Measurements from ENCODE around the gene IMMP2L. TPM values are rescaled to one million over a fixed set of nuclear protein-coding genes. Genes with fewer than 3 reads are reported as not detected.

IMMP2L gene
- total RNA-seq, 3 donors from 2014 or later (not counting 1 experiment from before 2014, with no cell fraction given): 6.9 to 9.2 (median 8.7) TPM

DNA sequence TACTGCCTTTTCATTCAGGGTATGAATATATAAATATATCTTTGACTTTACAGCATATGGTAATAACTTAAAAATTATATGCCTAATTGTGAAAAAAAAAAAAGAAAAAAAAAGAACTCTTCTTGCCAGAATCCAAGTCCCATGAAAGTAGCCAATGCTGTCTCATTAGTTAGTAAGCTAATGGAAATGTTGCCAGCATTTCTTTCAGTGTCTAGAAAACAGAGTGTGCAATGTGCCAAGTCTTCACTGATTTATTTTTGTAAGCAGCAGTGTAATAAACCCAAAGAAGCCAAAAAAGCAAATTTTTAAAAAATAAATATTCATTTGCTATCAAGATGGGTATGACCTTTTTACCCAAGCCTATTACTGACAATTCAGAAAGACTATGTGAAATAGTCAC, 502.5 kb downstream of the IMMP2L start:
- no peak for ATAC-seq
- Mint-ChIP-seq H3K27me3 (ENCODE audit: low read depth in 2 of 2) (no peaks in the 10 kb centered on the region), H3K9me3 (peaks cover 6 to 16% of the 10 kb centered on the region in 2 donors), H3K27ac (no peak overlapping the region), H3K36me3 (no peaks in the 10 kb centered on the region), H3K4me1 (peaks cover 0 to 4% of the 10 kb centered on the region in 2 donors), H3K4me3 (no peak overlapping the region)
- Histone ChIP-seq H3K9me3 (ENCODE audit: control insufficient read depth, insufficient read depth, low read length) (peaks cover 12% of the 10 kb centered on the region), H3K4me1 (ENCODE audit: control insufficient read depth, insufficient read depth, low read length) (no peaks in the 10 kb centered on the region), H3K36me3 (ENCODE audit: control insufficient read depth, insufficient read depth, low read length) (no peaks in the 10 kb centered on the region), H3K4me3 (ENCODE audit: low read length) (no peak overlapping the region), H3K27me3 (ENCODE audit: control insufficient read depth, insufficient read depth, low read length) (no peaks in the 10 kb centered on the region), H3K27ac (ENCODE audit: low read length) (no peak overlapping the region)
- TF ChIP-seq, protein P1, sequence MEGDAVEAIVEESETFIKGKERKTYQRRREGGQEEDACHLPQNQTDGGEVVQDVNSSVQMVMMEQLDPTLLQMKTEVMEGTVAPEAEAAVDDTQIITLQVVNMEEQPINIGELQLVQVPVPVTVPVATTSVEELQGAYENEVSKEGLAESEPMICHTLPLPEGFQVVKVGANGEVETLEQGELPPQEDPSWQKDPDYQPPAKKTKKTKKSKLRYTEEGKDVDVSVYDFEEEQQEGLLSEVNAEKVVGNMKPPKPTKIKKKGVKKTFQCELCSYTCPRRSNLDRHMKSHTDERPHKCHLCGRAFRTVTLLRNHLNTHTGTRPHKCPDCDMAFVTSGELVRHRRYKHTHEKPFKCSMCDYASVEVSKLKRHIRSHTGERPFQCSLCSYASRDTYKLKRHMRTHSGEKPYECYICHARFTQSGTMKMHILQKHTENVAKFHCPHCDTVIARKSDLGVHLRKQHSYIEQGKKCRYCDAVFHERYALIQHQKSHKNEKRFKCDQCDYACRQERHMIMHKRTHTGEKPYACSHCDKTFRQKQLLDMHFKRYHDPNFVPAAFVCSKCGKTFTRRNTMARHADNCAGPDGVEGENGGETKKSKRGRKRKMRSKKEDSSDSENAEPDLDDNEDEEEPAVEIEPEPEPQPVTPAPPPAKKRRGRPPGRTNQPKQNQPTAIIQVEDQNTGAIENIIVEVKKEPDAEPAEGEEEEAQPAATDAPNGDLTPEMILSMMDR (IDR thresholded peaks at IDR 0.05): no peak
- intact Hi-C loops (cut with micrococcal nuclease): no loop called here
- DNase-seq: no peak

DNA sequence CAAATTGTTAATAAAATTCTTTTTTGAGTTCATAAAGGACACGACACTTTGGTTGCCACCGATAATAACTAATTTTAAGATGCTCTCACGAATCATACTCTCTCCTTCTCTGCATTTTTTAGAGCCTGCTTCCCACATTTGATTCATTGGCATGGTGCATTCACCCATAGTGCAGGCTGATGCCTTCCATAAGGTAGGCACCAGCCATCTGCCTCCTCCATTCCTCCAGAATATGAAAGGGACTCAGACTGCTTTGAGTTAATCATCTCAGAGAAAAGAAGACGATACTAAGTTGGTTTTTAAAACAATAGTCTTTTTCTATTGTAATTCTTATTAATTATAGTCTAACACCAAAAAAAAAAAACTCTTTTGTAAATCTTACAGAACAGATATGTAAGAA, 505.2 kb downstream of the IMMP2L start:
- 93% methylated on average over 3 of the region's 4 CpGs for WGBS (ENCODE audit: insufficient coverage)
- no peak overlapping the region for H3K27ac ChIP-seq (ENCODE audit: low read length)
- DNase-seq (no peak), ATAC-seq (no peak)
- H3K4me3 ChIP-seq (ENCODE audit: low read length): no peak overlapping the region
- no peaks in the 10 kb centered on the region for H3K36me3 ChIP-seq (ENCODE audit: control insufficient read depth, insufficient read depth, low read length)
- no peaks in the 10 kb centered on the region for H3K27me3 Mint-ChIP-seq (ENCODE audit: low read depth in 2 of 2)
- no peaks in the 10 kb centered on the region for H3K4me1 ChIP-seq (ENCODE audit: control insufficient read depth, insufficient read depth, low read length)
- H3K27me3 ChIP-seq (ENCODE audit: control insufficient read depth, insufficient read depth, low read length): no peaks in the 10 kb centered on the region
- H3K4me3 Mint-ChIP-seq: no peak overlapping the region
- no peak overlapping the region for H3K27ac Mint-ChIP-seq
- TF ChIP-seq, protein P1 (IDR thresholded peaks at IDR 0.05): no peak
- H3K36me3 Mint-ChIP-seq: no peaks in the 10 kb centered on the region
- peaks cover 0 to 4% of the 10 kb centered on the region in 2 donors for H3K4me1 Mint-ChIP-seq
- peaks cover 4 to 9% of the 10 kb centered on the region in 2 donors for H3K9me3 Mint-ChIP-seq
- intact Hi-C loops (cut with micrococcal nuclease): no loop called here
- H3K9me3 ChIP-seq (ENCODE audit: control insufficient read depth, insufficient read depth, low read length): no peaks in the 10 kb centered on the region

DNA sequence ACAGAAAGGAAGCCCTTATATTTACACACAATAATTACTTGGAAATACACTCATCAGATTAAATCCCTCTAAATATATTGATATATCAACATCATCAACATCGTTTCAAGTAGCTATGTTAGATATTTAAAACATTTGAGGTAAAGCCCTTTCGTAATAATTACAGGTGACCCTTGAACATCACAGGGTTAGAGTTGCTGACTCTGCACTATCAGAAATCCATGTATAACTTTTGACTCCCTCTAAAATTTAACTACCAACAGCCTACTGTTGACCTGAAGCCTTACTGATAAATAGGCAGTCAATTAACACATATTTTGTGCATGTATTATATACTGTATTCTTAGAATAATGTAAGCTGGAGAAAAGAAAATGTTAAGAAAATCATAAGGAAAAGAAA, 505.9 kb downstream of the IMMP2L start:
- Mint-ChIP-seq H3K36me3 (no peaks in the 10 kb centered on the region), H3K27ac (no peak overlapping the region), H3K4me1 (peaks cover 0 to 4% of the 10 kb centered on the region in 2 donors), H3K4me3 (no peak overlapping the region), H3K27me3 (ENCODE audit: low read depth in 2 of 2) (no peaks in the 10 kb centered on the region), H3K9me3 (peaks cover 3 to 4% of the 10 kb centered on the region in 2 donors)
- no peak overlapping the region for H3K4me3 ChIP-seq (ENCODE audit: low read length)
- TF ChIP-seq, protein P1 (IDR thresholded peaks at IDR 0.05): no peak
- H3K9me3 ChIP-seq (ENCODE audit: control insufficient read depth, insufficient read depth, low read length): no peaks in the 10 kb centered on the region
- H3K27me3 ChIP-seq (ENCODE audit: control insufficient read depth, insufficient read depth, low read length): no peaks in the 10 kb centered on the region
- H3K36me3 ChIP-seq (ENCODE audit: control insufficient read depth, insufficient read depth, low read length): no peaks in the 10 kb centered on the region
- intact Hi-C loops (cut with micrococcal nuclease): no loop called here
- ATAC-seq (no peak), DNase-seq (no peak)
- H3K27ac ChIP-seq (ENCODE audit: low read length): no peak overlapping the region
- 67% methylated on average over 1 of the region's 2 CpGs for WGBS (ENCODE audit: insufficient coverage)
- H3K4me1 ChIP-seq (ENCODE audit: control insufficient read depth, insufficient read depth, low read length): no peaks in the 10 kb centered on the region

DNA sequence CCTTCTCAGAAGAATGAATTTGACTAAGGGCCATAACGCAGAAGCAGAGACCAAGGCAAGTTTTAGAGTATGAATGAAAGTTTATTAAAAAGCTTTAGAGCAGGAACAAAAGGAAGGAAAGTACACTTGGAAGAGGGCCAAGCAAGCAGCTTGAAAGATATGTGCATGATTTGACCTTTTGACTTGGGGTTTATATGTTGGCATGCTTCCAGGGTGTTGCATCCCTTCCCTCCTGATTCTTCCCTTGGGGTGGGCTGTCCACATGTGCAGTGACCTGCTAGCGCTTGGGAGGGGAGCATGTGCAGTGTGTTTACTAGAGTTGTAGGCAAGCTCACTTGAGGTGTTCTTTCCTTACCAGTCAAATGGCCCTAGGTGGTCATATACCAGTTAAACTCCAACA, 509.3 kb downstream of the IMMP2L start:
- H3K4me3 Mint-ChIP-seq: no peak overlapping the region
- intact Hi-C loops (cut with micrococcal nuclease): no loop called here
- H3K9me3 Mint-ChIP-seq: peaks cover 2 to 4% of the 10 kb centered on the region in 2 donors
- no peaks in the 10 kb centered on the region for H3K36me3 Mint-ChIP-seq
- no peak overlapping the region for H3K27ac ChIP-seq (ENCODE audit: low read length)
- WGBS (ENCODE audit: insufficient coverage): 93% methylated on average over 2 of the region's 2 CpGs
- H3K4me1 ChIP-seq (ENCODE audit: control insufficient read depth, insufficient read depth, low read length): no peaks in the 10 kb centered on the region
- no peak overlapping the region for H3K27ac Mint-ChIP-seq
- DNase-seq (no peak), ATAC-seq (no peak)
- no peaks in the 10 kb centered on the region for H3K36me3 ChIP-seq (ENCODE audit: control insufficient read depth, insufficient read depth, low read length)
- H3K27me3 Mint-ChIP-seq (ENCODE audit: low read depth in 2 of 2): no peaks in the 10 kb centered on the region
- H3K4me3 ChIP-seq (ENCODE audit: low read length): no peak overlapping the region
- H3K27me3 ChIP-seq (ENCODE audit: control insufficient read depth, insufficient read depth, low read length): no peaks in the 10 kb centered on the region
- no peaks in the 10 kb centered on the region for H3K9me3 ChIP-seq (ENCODE audit: control insufficient read depth, insufficient read depth, low read length)
- no peaks in the 10 kb centered on the region for H3K4me1 Mint-ChIP-seq
- TF ChIP-seq, protein P1 (IDR thresholded peaks at IDR 0.05): no peak
